ENCODE data around the gene PLCD3. TPM values are rescaled to one million over a fixed set of nuclear protein-coding genes. Genes with fewer than 3 reads are reported as not detected.

The PLCD3 gene
- total RNA-seq, 1 experiment from 2014 or later, result 35.1 TPM

GRCh38 chr17:45149037-45149668, 16.8 kb upstream of the PLCD3 start:
- TSS peak; percentile 4 for BruUV-seq (replicated peaks)
- H3K36me3 ChIP-seq (ENCODE audit: low read depth, low read length), result 0 out of 2 replicates have a peak, but pooled peaks cover 4% of the 10 kb centered on the region

GRCh38 chr17:45148183-45149036, 16.1 kb upstream of the PLCD3 start, which contains the start of gene HEXIM1:
Gene HEXIM1, plus strand, starts transcription at chr17:45148475. Its CDS starts 716 bp downstream, at chr17:45149191.
- TSS peak; percentile 73 for BruUV-seq (replicated peaks)

More at GRCh38 chr17:45149037-45149668, 16.8 kb upstream of the PLCD3 start:
- POLR2A ChIA-PET (ENCODE audit: unreplicated experiment), result interaction anchor here (0.6 to 4.2 kb wide), 19 partner anchors 9 to 326 kb away, joined by 3 to 77 read pairs (median 10); partner anchors contain the start of genes ACBD4, HEXIM2, MAP3K14 and NMT1
- H4K20me1 ChIP-seq (ENCODE audit: low read length), result peaks cover 34% of the 10 kb centered on the region
- H3F3A ChIP-seq (ENCODE audit: low read length, unreplicated experiment), result peaks cover 8% of the 10 kb centered on the region
- no peak overlapping the region for H2AFZ ChIP-seq (ENCODE audit: low read length)
- peak overlapping the region; percentile 3; the same call in 1 of the 2 replicates for H3K27ac ChIP-seq (ENCODE audit: low read length)
- DNase-seq, result peak; percentile 91
- peak overlapping the region; percentile 76 for H3K9ac ChIP-seq (ENCODE audit: low read length)
- no peaks in the 10 kb centered on the region for H3K9me3 ChIP-seq (ENCODE audit: low read length)
- peak overlapping the region; percentile 92 for H3K4me2 ChIP-seq (ENCODE audit: low read length)
- peaks cover 27% of the 10 kb centered on the region for H3K4me1 ChIP-seq (ENCODE audit: insufficient read depth, low read length)
- peak overlapping the region; percentile 91 for H3K4me3 ChIP-seq (ENCODE audit: low read length)
- H3K79me2 ChIP-seq (ENCODE audit: low read length), result peaks cover 58% of the 10 kb centered on the region
- TF ChIP-seq EZH2phosphoT487 (IDR thresholded peaks at IDR 0.05; ENCODE audit: borderline replicate concordance, low read length) (no peak), CTCF (conservative IDR thresholded peaks at IDR 0.05; ENCODE audit: low read depth, low read length) (peak; percentile 96), EZH2 (IDR thresholded peaks at IDR 0.05; ENCODE audit: low read length, unreplicated experiment) (no peak)
- CTCF ChIA-PET, result interaction anchor here (0.5 to 5.3 kb wide), 14 partner anchors 9 to 276 kb away, joined by 3 to 153 read pairs (median 4); partner anchors contain the start of genes ACBD4, C1QL1 and HEXIM2
- no peaks in the 10 kb centered on the region for H3K27me3 ChIP-seq (ENCODE audit: low read length)
- intact Hi-C loops (cut with micrococcal nuclease), result no loop called here
- no peaks in the 10 kb centered on the region for H3K9me2 ChIP-seq (replicated peaks; ENCODE audit: low read length)
- peak; percentile 35 for ATAC-seq

More at GRCh38 chr17:45148183-45149036, 16.1 kb upstream of the PLCD3 start, which contains the start of gene HEXIM1:
- Histone ChIP-seq H3K4me1 (ENCODE audit: insufficient read depth, low read length) (peaks cover 27% of the 10 kb centered on the region), H2AFZ (ENCODE audit: low read length) (peak within 1 kb of the TSS; percentile 92), H3K4me2 (ENCODE audit: low read length) (peak within 1 kb of the TSS; percentile 92), H4K20me1 (ENCODE audit: low read length) (peaks cover 34% of the 10 kb centered on the region), H3K27ac (ENCODE audit: low read length) (peak within 1 kb of the TSS; percentile 90), H3K9ac (ENCODE audit: low read length) (peak within 1 kb of the TSS; percentile 95), H3F3A (ENCODE audit: low read length, unreplicated experiment) (peaks cover 8% of the 10 kb centered on the region), H3K79me2 (ENCODE audit: low read length) (peaks cover 57% of the 10 kb centered on the region), H3K9me3 (ENCODE audit: low read length) (no peaks in the 10 kb centered on the region), H3K9me2 (replicated peaks; ENCODE audit: low read length) (no peaks in the 10 kb centered on the region), H3K27me3 (ENCODE audit: low read length) (no peaks in the 10 kb centered on the region), H3K4me3 (ENCODE audit: low read length) (peak within 1 kb of the TSS; percentile 91), H3K36me3 (ENCODE audit: low read depth, low read length) (0 out of 2 replicates have a peak, but pooled peaks cover 4% of the 10 kb centered on the region)
- ATAC-seq (peak; percentile 72), DNase-seq (peak; percentile 100)
- CTCF ChIA-PET, result interaction anchor here (0.6 to 5.3 kb wide), 11 partner anchors 10 to 163 kb away, joined by 3 to 153 read pairs (median 6); partner anchors contain the start of genes ACBD4 and HEXIM2
- POLR2A ChIA-PET (ENCODE audit: unreplicated experiment), result interaction anchor here (0.5 to 4.2 kb wide), 20 partner anchors 10 to 441 kb away, joined by 3 to 77 read pairs (median 10); partner anchors contain the start of genes ACBD4, HEXIM2 and MAP3K14
- intact Hi-C loops (cut with micrococcal nuclease), result loop anchor here (1.0 kb wide), 3 partner anchors 13 to 50 kb away; partner anchors contain the start of genes ACBD4 and HEXIM2
- TF ChIP-seq EZH2phosphoT487 (IDR thresholded peaks at IDR 0.05; ENCODE audit: borderline replicate concordance, low read length) (no peak), EZH2 (IDR thresholded peaks at IDR 0.05; ENCODE audit: low read length, unreplicated experiment) (no peak), CTCF (conservative IDR thresholded peaks at IDR 0.05; ENCODE audit: low read depth, low read length) (no peak)

Measured in PC-3 (cell line).